Measurements from ENCODE around the gene PPP1R12B.
"Not testable (repeated sequence)": the region's sequence is repeated elsewhere in the genome, so short reads cannot be mapped to it uniquely, and the experiment has no call there.

PPP1R12B gene

DNA sequence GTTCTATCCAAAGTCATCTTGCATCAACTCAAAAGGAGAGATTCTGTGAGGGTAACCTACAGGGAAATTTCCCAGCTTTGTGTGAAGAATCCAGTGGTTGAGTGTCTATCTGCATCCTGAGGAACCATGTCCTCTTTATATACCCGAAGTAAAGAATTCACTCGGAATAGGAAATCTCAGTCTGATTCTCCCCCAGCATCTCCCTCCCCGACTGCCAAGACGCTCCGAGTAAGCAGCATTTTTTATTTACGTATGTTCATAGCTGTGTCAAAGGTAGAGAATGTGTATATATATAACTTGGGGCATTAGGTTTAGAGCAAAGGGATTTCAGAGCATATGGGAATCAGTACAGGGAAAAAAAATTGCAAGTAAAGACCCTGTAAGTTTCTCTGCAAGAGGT lies 191.5 kb downstream of the PPP1R12B start:
- no peak for DNase-seq

DNA sequence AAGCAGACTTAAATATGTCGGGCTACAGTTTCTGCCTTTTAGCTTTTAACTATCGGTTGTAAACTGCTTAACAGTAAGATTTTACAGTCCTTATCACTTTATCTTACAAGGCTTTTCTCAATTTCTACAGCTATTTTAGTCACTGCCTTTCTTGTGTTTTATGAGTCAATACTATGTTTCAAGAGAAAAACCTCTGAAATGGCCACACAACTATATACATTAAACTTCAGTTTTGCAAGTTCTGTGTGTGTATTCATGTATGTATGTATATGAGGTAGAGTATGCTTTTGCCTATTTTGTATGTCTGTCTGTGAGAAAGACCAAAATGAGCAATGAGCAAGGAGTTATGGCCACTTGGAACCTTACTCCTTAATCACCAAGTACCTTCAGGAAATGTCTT lies 191.9 kb downstream of the PPP1R12B start:
- DNase-seq, result no peak

DNA sequence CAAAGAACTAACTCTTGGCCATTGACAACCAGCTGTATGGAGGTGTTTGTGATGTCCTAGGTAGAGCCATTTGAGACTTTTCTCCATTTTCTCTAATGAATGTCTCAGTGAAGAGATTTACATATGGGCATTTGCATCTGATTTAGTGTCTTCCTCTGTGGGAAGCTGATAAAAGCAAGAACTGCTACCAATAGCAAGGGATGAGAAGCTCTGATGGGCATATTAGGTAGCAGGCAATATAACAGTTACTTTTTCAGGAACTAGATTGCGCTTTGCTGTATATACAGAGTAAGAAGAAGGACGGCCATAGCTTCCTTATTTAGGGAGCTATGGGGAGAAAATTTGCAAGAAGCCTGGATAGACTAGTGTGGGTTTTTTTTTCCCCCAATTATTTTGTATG lies 192.4 kb downstream of the PPP1R12B start:
- not testable (repeated sequence) for DNase-seq

- DNase-seq, result not testable (repeated sequence)
Observed at GRCh38 chr1:202542415-202542814, 193.9 kb downstream of the PPP1R12B start.

GRCh38 chr1:202543537-202543936 lies 195.0 kb downstream of the PPP1R12B start:
- DNase-seq, result not testable (repeated sequence)

DNA sequence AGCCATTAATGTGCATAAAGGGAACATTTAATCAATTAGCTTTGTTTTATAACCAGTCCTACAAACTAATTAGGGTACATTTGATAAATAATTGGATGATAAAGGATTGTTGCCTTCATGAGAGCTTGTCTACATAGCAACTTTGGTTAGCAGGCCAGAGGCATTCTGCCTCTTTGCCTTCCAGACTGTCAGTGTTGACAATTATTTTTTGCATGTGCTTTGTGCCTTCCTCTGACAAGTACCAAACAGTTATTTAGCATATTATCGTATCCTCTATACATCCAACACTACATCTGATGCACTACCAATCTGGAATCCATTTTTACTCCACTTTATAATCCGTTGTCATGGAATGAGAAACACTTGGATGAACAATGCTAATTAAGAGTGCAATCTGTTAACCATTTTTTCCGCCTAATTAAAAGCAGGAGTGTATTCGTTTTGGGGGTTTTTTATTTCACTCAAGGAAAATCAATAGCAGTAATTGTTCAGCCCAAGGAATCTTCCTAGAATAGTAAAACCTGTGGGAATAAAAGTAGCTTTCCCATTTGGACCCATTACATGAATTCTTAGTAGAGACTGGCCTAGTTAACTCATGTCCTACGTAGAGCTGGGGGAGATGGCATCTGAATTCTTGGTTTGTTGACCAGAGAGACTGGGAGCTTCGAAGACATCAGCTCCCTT lies 196.4 kb downstream of the PPP1R12B start:
- not testable (repeated sequence) for DNase-seq

GRCh38 chr1:202545647-202546303 lies 197.3 kb downstream of the PPP1R12B start:
- DNase-seq, result not testable (repeated sequence)

DNA sequence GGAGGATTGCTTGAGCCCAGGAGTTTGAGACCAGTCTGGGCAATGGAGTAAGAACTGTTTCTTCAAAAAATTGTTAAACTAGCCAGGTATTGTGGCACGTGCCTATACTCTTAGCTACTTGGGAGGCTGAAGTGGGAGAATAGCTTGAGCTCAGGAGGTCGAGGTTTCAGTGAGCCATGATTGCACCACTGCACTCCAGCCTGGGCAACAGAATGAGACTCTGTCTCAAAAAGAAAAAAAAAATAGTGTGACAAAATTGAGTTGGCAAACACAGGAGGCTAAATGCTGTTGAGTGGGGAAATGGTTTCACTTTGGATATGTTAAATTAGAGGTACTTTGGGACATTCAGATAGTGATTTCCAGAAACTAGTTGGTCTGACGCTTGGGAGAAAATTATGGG lies 197.9 kb downstream of the PPP1R12B start:
- DNase-seq, result not testable (repeated sequence)

GRCh38 chr1:202546796-202547195 lies 198.3 kb downstream of the PPP1R12B start:
- not testable (repeated sequence) for DNase-seq

DNA sequence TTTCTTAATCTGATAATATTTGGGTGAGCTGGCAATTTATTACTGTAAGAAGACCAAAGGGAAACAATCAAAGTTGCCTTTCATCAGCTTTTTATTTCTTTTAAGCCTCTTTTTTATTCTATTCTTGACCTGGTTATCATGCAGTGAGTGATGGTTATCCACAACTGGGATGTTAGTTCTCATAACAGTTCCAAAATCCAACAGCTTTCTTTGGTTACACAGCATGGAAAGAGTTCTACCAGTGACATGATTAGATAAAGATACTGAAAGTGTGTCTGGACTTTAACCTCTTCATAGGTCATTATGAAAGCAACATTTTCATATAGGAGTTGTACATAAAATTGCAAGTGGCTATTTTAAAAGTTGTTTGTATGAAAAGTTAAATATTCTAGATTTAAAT lies 198.7 kb downstream of the PPP1R12B start:
- DNase-seq, result no peak

DNA sequence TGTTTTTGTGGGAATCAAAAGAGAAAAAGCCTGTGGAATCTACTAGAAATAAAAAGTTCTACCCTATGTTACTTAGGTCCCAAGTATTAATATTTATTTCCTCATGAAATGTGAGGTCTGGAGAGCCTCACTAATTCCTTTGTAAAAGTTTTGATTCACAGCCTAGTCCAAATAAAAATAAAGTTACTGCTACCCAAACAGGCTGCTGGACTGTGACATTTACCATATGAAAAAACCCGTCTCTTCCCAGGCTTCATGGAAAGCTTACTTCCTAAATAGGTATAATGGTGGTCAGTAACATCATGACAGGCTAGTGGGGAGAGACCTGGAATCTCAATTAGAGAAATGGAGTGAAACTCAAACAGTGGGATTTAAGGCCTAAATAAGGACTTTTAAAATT lies 201.6 kb downstream of the PPP1R12B start:
- not testable (repeated sequence) for DNase-seq

DNA sequence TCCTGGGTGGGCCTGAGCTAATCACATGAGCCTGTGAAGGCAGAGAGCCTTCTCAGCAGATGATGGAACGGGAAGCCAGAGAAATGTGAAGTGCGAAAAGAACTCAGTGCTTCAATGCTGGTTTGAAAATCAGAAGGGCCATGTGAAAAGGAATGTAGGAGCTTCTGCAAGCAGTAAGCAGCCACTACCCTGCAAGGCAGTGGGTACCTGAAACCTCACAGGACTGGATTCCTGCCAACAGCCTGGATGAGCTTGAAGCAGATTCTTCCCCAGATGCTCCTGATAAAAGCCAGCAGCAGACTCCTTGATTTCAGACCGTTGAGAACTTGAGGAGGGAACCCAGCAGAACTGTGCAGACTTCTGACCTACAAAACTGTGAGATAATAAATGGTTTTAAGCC lies 203.2 kb downstream of the PPP1R12B start:
- DNase-seq, result no peak

DNA sequence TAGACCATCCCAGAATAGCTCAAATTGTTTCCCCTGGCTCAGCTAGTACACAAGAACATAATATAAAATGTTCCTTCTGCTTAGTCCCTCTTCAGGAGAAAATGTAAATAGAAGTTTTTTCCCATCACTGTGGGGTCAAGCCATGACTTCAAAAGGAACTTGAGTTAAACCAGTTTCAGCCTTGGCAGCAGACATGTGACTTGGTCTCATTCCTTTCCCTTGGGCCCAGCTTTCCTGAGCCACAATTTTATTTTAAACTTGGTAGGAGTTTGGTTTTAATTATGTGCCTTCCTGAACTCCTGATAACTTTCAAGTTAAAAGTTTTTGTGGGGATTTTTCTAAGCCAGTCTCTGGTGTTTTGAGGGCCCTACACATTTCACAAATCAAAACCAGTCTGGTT lies 204.1 kb downstream of the PPP1R12B start:
- not testable (repeated sequence) for DNase-seq

- not testable (repeated sequence) for DNase-seq
Observed at GRCh38 chr1:202553078-202553477, 204.6 kb downstream of the PPP1R12B start.

DNA sequence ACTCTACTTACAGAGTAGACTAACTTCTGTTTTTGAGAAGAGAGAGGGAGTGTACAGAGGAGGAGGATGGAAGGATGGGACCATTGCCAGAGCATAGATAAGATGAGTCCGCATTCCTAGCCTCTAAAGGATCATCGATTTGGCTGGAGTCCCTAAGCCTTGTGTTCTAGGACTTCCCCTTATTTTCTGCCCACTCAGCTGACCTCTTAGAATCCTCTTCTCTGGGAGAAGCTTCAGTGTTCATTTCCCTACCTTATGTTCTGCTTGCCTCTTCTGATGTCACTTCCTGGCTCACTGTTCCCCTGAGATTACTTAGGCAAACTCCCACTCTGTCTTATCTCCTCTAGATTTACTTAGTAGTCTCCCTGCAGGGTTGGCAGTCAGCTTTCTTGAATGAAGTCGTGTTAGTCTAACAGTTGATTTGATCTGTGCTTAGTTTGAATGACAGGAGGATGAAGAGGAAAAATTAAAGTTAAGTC lies 205.1 kb downstream of the PPP1R12B start:
- DNase-seq, result no peak

GRCh38 chr1:202554619-202555018 lies 206.1 kb downstream of the PPP1R12B start:
- DNase-seq, result not testable (repeated sequence)

GRCh38 chr1:202556037-202556436 lies 207.5 kb downstream of the PPP1R12B start:
- not testable (repeated sequence) for DNase-seq

DNA sequence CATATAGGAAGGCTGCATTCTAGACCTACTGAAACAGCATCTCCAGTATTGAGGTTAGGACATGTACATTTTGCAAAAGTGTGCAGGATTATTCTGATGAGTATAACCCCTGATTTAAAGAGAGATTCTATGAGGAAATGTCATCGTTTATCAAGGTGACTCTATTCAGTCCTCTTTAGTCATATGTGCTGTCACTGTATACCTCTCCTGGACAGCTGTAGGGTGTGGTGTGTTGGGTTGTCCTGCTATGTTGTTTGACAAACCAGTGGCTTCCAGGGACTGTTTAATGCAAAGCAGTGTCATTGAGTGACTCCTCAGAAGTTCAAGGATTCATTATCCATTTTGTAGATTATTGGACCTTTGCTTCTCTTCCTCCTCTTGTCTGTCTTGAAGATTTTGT lies 209.2 kb downstream of the PPP1R12B start:
- not testable (repeated sequence) for DNase-seq

- DNase-seq, result no peak
Observed at GRCh38 chr1:202561240-202561639, 212.7 kb downstream of the PPP1R12B start.

GRCh38 chr1:202561726-202562443 lies 213.4 kb downstream of the PPP1R12B start:
- no peak for DNase-seq

- DNase-seq, result no peak
Observed at GRCh38 chr1:202562444-202563060, 214.1 kb downstream of the PPP1R12B start.

GRCh38 chr1:202563818-202564217 lies 215.3 kb downstream of the PPP1R12B start:
- no peak for DNase-seq

- no peak for DNase-seq
Observed at GRCh38 chr1:202564958-202565495, 216.5 kb downstream of the PPP1R12B start.
